Activated CD8-positive, alpha-beta memory T cell treated with anti-CD3 and anti-CD28 coated beads, Interleukin-2, amount 50 U/mL, for 24 hours (primary cell): ENCODE measurements around the gene MT1M.
"Not testable (repeated sequence)": the region's sequence is repeated elsewhere in the genome, so short reads cannot be mapped to it uniquely, and the experiment has no call there.

ENCODE experiments used
- DNase-seq: peaks from one replicate; pipeline ENCODE4 v3.0.0-alpha.2; 2020; ENCODE audit errors: extremely low read depth

The MT1M gene

GRCh38 chr16:56632156-56632847 lies at the start of gene MT1M:
Gene MT1M, plus strand, starts transcription at chr16:56632659. Its CDS starts 73 bp downstream, at chr16:56632732.
- no peak for DNase-seq

GRCh38 chr16:56582911-56583310 lies 49.5 kb upstream of the MT1M start:
- not testable (repeated sequence) for DNase-seq

GRCh38 chr16:56583351-56584168 lies 48.9 kb upstream of the MT1M start:
- no peak for DNase-seq

- no peak for DNase-seq
Measured at GRCh38 chr16:56584276-56584675, 48.2 kb upstream of the MT1M start.

GRCh38 chr16:56588781-56589140 lies 43.7 kb upstream of the MT1M start:
- no peak for DNase-seq

- no peak for DNase-seq
Measured at GRCh38 chr16:56589141-56590039, 43.1 kb upstream of the MT1M start, which contains the start of gene MT3. Gene MT3, plus strand, starts transcription at chr16:56589528. Its CDS starts 63 bp downstream, at chr16:56589591.

GRCh38 chr16:56591377-56592060 lies 40.9 kb upstream of the MT1M start:
- no peak for DNase-seq

- no peak for DNase-seq
Measured at GRCh38 chr16:56593573-56594291, 38.7 kb upstream of the MT1M start.

- no peak for DNase-seq
Measured at GRCh38 chr16:56594292-56594619, 38.2 kb upstream of the MT1M start.

- DNase-seq = no peak
Measured at GRCh38 chr16:56600398-56600999, 32.0 kb upstream of the MT1M start.

- no peak for DNase-seq
Measured at GRCh38 chr16:56601325-56601724, 31.1 kb upstream of the MT1M start.

GRCh38 chr16:56603589-56603988 lies 28.9 kb upstream of the MT1M start:
- no peak for DNase-seq

- no peak for DNase-seq
Measured at GRCh38 chr16:56604966-56605365, 27.5 kb upstream of the MT1M start.

GRCh38 chr16:56605475-56605874 lies 27.0 kb upstream of the MT1M start:
- DNase-seq = no peak

GRCh38 chr16:56606071-56606475 lies 26.4 kb upstream of the MT1M start:
- no peak for DNase-seq

GRCh38 chr16:56606476-56607108 lies 25.9 kb upstream of the MT1M start:
- no peak for DNase-seq

- DNase-seq = no peak
Measured at GRCh38 chr16:56607109-56607618, 25.3 kb upstream of the MT1M start.

GRCh38 chr16:56607675-56608042 lies 24.8 kb upstream of the MT1M start:
- no peak for DNase-seq

- DNase-seq = peak; percentile 78
Measured at GRCh38 chr16:56608043-56608875, 24.2 kb upstream of the MT1M start, which contains the start of gene MT2A. Gene MT2A, plus strand, starts transcription at chr16:56608584. Its CDS starts 72 bp downstream, at chr16:56608656.
